SK-N-SH treated with all-trans-retinoic acid at 6 μM for 48 hours (cell line): Measurements from ENCODE around the gene ADM.

ENCODE experiments used
- ATAC-seq: fragments of 200-7000 bp; cut with Tn5 transposase; 3 replicates; pipeline ENCODE4 v1.9.1; 2020; ENCODE audit warnings: mild to moderate bottlenecking, moderate library complexity
- BACH2 ChIP-seq: fragments of 250-450 bp; sonication (Bioruptor Pico); IDR thresholded peaks from 2 replicates; pipeline ENCODE4 v1.9.0; 2021; ENCODE audit warnings: mild to moderate bottlenecking, borderline replicate concordance
- CREB5 ChIP-seq: fragments of 250-450 bp; sonication (Bioruptor Pico); IDR thresholded peaks from 2 replicates; pipeline ENCODE4 v1.5.1; 2020; ENCODE audit warnings: low read depth, mild to moderate bottlenecking, moderate library complexity
- CSDC2 ChIP-seq: fragments of 250-450 bp; sonication (Bioruptor Pico); IDR thresholded peaks from 2 replicates; pipeline ENCODE4 v1.5.0; 2020; ENCODE audit warnings: mild to moderate bottlenecking, moderate library complexity
- CSRNP3 ChIP-seq: fragments of 250-450 bp; sonication (Bioruptor Pico); IDR thresholded peaks from 2 replicates; pipeline ENCODE4 v1.5.1; 2021; ENCODE audit warnings: mild to moderate bottlenecking, moderate library complexity
- ESRRG ChIP-seq: fragments of 250-450 bp; sonication (Bioruptor Pico); IDR thresholded peaks from 2 replicates; pipeline ENCODE4 v1.6.1; 2021; ENCODE audit warnings: mild to moderate bottlenecking
- GLIS3 ChIP-seq: fragments of 250-450 bp; sonication (Bioruptor Pico); IDR thresholded peaks from 2 replicates; pipeline ENCODE4 v1.5.0; 2020; ENCODE audit warnings: mild to moderate bottlenecking, moderate library complexity
- ISL1 ChIP-seq: fragments of 250-450 bp; sonication (Bioruptor Pico); IDR thresholded peaks from 2 replicates; pipeline ENCODE4 v2.1.2; 2022; ENCODE audit warnings: mild to moderate bottlenecking, moderate library complexity
- OSR1 ChIP-seq: fragments of 250-450 bp; sonication (Bioruptor Pico); IDR thresholded peaks from 2 replicates; pipeline ENCODE4 v1.8.0; 2022; ENCODE audit warnings: moderate library complexity, mild to moderate bottlenecking, inconsistent platforms
- PATZ1 ChIP-seq: fragments of 250-450 bp; sonication (Bioruptor Pico); IDR thresholded peaks from 2 replicates; pipeline ENCODE4 v1.8.0; 2020; ENCODE audit warnings: mild to moderate bottlenecking, moderate library complexity, borderline replicate concordance
- POU6F1 ChIP-seq: fragments of 250-450 bp; sonication (Bioruptor Pico); IDR thresholded peaks from 2 replicates; pipeline ENCODE4 v1.8.0; 2021; ENCODE audit warnings: low read depth, mild to moderate bottlenecking, moderate library complexity, borderline replicate concordance
- PPARA ChIP-seq: fragments of 250-450 bp; sonication (Bioruptor Pico); IDR thresholded peaks from 2 replicates; pipeline ENCODE4 v1.5.0; 2020; ENCODE audit warnings: mild to moderate bottlenecking, borderline replicate concordance
- TSHZ2 ChIP-seq: fragments of 250-450 bp; sonication (Bioruptor Pico); IDR thresholded peaks from 2 replicates; pipeline ENCODE4 v1.5.0; 2020; ENCODE audit warnings: mild to moderate bottlenecking, moderate library complexity
- ZFP3 ChIP-seq: fragments of 250-450 bp; sonication (Bioruptor Pico); IDR thresholded peaks from 2 replicates; pipeline ENCODE4 v1.5.0; 2020; ENCODE audit warnings: mild to moderate bottlenecking, moderate library complexity
- ZNF565 ChIP-seq: fragments of 450-650 bp; formaldehyde crosslinking; conservative IDR thresholded peaks from 2 replicates; pipeline ENCODE4 v1.5.0; 2020; ENCODE audit warnings: low read depth, mild to moderate bottlenecking, moderate library complexity
- ZNF70 ChIP-seq: fragments of 450-650 bp; formaldehyde crosslinking; IDR thresholded peaks from 2 replicates; pipeline ENCODE4 v1.5.0; 2020; ENCODE audit warnings: mild to moderate bottlenecking, moderate library complexity

Gene ADM

GRCh38 chr11:10320736-10321465 lies 16.0 kb downstream of the ADM start:
- ATAC-seq, result no peak
- TF ChIP-seq GLIS3 (no peak), ISL1 (CRISPR knock-in tag) (peak; percentile 31; the same call in 1 of the 2 replicates), CSRNP3 (no peak)

GRCh38 chr11:10322401-10322800 lies 17.5 kb downstream of the ADM start:
- TF ChIP-seq ZNF70 (CRISPR knock-in tag) (no peak), ESRRG (CRISPR knock-in tag) (no peak), TSHZ2 (CRISPR knock-in tag) (no peak), CSDC2 (CRISPR knock-in tag) (no peak), PPARA (CRISPR knock-in tag) (no peak), CREB5 (no peak)
- ATAC-seq, result no peak

- ATAC-seq, result peak; percentile 67
- no peak for TF ChIP-seq CREB5
- TF ChIP-seq ISL1 (CRISPR knock-in tag), result 0 out of 2 replicates have a peak, but pooled peaks have one; percentile 18
- TF ChIP-seq CSRNP3, result no peak
These were observed 18.2 kb downstream of the ADM start for GRCh38 chr11:10322830-10323792.

GRCh38 chr11:10323793-10324170 lies 18.9 kb downstream of the ADM start:
- no peak for TF ChIP-seq ZFP3 (CRISPR knock-in tag)
- TF ChIP-seq ZNF565, result no peak
- TF ChIP-seq ISL1 (CRISPR knock-in tag), result no peak
- no peak for TF ChIP-seq PPARA (CRISPR knock-in tag)
- no peak for TF ChIP-seq CREB5
- TF ChIP-seq CSDC2 (CRISPR knock-in tag), result no peak
- no peak for TF ChIP-seq POU6F1 (CRISPR knock-in tag)
- no peak for TF ChIP-seq BACH2
- TF ChIP-seq OSR1 (CRISPR knock-in tag), result no peak
- TF ChIP-seq PATZ1 (CRISPR knock-in tag), result no peak
- no peak for TF ChIP-seq ZNF70 (CRISPR knock-in tag)

More at GRCh38 chr11:10323793-10324170, 18.9 kb downstream of the ADM start:
- no peak for ATAC-seq
